GM20000 (cell line): ENCODE results near the gene DICER1.
A peak's percentile ranks its signal among the peaks of the same experiment; 100 is the strongest.

Experiments used
- DNase-seq: peaks from one replicate; pipeline ENCODE4 v3.0.0; 2012; ENCODE audit warnings: low spot score
- CTCF ChIP-seq: IDR thresholded peaks from 2 replicates; pipeline ENCODE4 v1.5.1; 2012; ENCODE audit warnings: mild to moderate bottlenecking, control low read depth; ENCODE audit errors: extremely low read depth, missing control alignments

DICER1 gene

GRCh38 chr14:95156161-95157047 is 925 bp downstream of the DICER1 start:
- peak; percentile 43 for DNase-seq
- TF ChIP-seq CTCF: no peak

GRCh38 chr14:95155045-95155444 is 2.3 kb downstream of the DICER1 start:
- DNase-seq: no peak
- TF ChIP-seq CTCF: no peak

DNA sequence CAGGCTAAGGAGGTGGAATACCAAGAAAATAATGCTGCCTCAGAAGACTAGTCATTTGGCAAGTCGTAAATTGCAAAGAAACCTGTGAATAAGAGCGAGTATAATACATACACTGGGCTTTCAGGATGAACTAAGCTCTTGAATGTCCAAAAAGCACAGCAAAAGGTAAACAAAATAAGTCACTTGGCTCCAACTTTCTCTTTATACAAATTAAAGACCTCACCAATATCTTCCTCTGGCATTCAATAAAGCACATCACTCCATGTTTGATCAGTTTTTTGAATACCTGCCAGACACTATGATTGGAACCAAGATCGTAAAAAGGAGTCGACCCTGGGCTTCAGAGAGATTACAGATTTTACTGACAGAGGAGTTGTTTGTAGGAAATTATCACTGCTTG is 3.5 kb downstream of the DICER1 start:
- no peak for DNase-seq
- no peak for TF ChIP-seq CTCF

DNA sequence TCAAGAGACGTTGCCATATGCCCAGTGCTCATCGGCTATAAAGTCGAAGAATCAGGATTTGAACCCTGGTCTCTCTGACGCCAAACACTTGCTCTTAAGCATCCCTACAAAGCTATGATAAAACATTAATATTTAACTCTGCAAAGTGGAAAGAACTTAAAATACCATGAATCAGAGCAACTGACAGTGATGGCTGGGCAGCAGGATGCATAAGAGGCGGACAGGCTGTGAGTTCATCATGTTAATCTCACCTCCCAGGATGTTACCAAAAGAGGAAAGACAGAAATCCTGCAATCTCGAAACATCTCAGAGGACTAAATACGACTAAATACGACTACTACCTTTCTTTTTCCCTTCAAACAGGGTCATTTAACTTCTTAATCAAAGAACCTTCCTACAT is 5.8 kb downstream of the DICER1 start:
- no peak for TF ChIP-seq CTCF
- DNase-seq: no peak

DNA sequence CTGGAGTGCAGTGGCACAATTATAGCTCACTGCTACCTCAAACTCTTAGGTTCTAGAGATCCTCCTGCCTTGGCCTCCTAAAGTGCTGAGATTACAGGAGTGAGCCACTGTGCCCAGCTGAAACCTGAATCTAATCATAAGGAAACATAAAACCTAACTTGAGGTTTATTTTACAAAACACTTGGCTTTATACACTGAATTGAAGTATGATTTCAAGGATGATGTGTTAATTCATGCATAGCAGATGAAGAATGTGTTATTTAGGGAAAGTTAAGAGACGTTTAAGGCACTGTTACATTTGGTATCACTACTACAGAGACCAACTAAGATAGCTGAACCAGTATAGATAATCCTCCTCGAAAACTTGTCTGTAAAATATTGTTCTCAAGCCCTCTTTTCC is 6.4 kb downstream of the DICER1 start:
- no peak for TF ChIP-seq CTCF
- DNase-seq: no peak

DNA sequence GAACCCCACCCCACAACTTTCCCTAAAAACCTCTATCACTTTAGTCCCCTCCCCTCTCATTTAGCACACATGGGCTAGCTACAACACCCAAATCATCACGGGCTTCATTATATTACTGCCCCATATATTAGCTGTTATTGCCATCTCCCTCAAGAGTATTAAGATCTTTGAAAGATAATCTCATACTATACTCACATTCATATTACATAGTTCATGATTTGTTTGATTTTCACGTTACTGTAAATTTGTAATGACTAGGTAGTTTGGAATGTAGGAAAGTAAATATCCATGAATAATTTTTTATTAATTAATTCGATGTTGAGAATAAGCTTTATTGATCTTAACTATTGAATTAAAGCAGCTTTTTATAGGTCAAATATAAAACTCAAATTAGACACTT is 7.9 kb downstream of the DICER1 start:
- no peak for TF ChIP-seq CTCF
- DNase-seq: no peak

DNA sequence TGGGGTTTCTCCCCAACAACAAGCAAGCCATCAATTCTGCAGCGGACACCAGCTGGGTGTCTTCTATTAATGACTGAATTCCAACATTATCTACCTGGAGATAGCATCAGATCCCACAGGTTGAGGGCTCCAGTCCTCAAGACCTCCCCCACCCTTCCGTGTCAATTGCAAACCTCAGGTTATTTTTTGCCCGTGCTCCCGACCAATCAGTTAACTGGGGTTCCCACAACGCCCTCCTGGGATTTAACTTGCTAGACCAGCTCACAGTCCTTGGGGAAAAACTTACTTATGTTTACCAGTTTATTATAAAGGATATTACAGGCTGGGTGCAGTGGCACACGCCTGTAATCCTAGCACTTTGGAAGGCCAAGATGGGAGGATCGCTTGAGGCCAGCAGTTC is 9.7 kb downstream of the DICER1 start:
- TF ChIP-seq CTCF: no peak
- no peak for DNase-seq
